Measurements from ENCODE around the gene UBASH3B.

Gene UBASH3B

GRCh38 chr11:122646549-122647340, 8.8 kb upstream of the UBASH3B start:
- DNase-seq (ENCODE audit: low read depth in 2 of 2) = no peak

DNA sequence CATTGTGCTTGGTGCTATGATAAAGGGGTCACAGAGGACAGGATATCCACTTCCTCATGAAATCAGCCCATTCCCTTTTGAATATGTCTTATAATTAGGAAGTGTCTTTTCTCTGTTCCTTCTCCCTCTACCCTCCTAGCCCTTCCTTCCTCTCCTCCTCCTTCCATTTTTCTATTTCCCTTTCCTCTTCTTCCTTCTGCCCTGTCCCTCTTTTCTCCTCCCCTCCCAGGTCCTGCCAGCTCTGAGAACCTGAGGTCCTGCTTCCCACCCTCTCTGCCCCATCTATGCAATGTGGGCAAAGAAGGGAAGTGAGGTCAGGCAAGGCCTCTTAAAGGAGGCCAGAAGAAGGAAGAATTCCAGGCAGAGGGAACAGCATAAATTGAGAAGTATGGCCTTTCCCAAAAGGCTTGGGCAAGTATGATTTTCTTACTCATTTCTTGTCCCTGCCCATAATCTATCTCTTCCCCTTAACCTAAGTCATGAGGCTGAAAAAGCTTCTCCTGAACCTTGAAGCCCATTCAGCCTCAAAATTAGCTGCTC, 7.7 kb upstream of the UBASH3B start:
- no peak for DNase-seq (ENCODE audit: low read depth in 2 of 2)

DNA sequence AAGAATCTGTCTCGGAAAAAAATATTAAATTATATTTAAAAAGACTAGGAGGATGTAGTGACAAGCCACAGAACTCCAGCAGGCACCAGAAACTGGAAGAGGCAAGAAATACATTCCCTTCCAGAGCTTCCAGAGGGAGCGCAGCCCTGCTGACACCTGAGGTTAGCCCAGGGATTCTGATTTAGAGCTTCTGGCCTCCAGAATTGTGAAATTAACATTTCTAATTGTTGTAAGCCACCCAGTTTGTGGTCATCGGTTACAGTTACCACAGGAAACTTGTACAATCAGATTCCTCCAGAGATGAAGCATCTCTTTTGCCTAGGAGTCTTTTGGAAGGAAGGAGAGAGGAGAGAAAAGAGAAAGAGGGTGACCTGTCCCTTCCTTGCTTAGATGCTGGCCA, 6.4 kb upstream of the UBASH3B start:
- DNase-seq (ENCODE audit: low read depth in 2 of 2) = no peak

DNA sequence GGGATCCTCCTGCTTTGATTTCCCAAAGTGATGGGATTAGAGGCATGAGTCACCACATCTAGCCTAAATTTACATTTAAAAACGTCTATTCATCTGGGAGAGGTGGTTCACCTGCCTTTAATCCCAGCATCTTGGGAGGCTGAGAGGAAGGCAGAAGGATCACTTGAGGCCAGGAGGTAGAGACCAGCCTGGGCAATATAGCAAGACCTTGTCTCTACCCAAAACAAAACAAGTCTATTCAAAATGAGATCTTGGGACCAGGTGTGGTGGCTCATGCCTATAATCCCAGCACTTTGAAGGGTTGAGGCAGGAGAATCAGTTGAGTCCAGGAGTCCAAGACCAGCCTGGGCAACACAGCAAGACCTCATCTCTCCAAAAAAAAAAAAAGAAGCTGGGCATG, 4.9 kb upstream of the UBASH3B start:
- DNase-seq (ENCODE audit: low read depth in 2 of 2) = no peak

DNA sequence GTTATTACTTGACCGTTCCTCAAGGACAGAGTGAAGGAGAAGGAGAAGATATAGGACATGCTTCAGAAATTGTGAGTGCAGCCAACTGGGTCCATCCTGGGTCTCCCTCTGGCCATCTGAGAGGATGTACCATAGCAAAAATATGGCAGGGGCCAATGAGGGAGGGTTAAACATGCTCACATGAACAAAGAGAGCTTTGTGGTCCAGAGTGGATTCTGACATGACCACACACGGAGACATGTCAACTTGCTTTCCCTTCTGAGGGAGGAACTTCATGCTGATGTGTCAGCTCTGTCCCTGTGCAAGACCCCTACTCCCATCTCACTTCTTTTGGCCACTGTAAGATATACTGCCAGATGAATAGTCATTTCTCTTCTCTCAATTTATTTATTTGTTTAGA, 3.0 kb upstream of the UBASH3B start:
- DNase-seq (ENCODE audit: low read depth in 2 of 2) = no peak

GRCh38 chr11:122653916-122654585, 1.5 kb upstream of the UBASH3B start:
- no peak for DNase-seq (ENCODE audit: low read depth in 2 of 2)

- peak; percentile 19 to 30 for DNase-seq (ENCODE audit: low read depth in 2 of 2)
Observed at GRCh38 chr11:122656073-122656630, 630 bp downstream of the UBASH3B start.

GRCh38 chr11:122656631-122657101, 1.1 kb downstream of the UBASH3B start:
- DNase-seq (ENCODE audit: low read depth in 2 of 2) = peak; percentile 15 to 17

GRCh38 chr11:122659676-122660554, 4.4 kb downstream of the UBASH3B start:
- no peak for DNase-seq (ENCODE audit: low read depth in 2 of 2)

GRCh38 chr11:122661182-122661945, 5.8 kb downstream of the UBASH3B start:
- DNase-seq (ENCODE audit: low read depth in 2 of 2) = no peak

GRCh38 chr11:122663056-122663740, 7.7 kb downstream of the UBASH3B start:
- DNase-seq (ENCODE audit: low read depth in 2 of 2) = no peak

DNA sequence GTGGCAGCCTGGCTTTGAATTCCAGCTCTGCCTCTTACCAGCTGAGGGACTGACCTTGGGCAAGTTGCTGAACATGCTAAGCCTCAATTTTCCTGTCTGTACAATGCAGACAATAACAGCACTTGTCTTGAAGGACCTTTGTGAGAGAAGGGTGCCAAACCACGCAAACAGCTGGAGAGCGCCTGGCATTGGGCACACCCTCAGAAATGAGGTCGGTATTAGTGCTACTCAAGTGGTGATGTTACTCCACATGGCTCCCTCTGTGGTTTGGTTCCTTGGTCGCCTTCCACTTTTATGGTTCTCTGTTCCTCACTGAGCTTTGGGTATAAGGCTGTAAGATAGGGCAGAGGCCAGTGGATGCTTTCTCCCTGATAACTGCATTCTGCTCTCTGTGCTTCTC, 8.2 kb downstream of the UBASH3B start:
- DNase-seq (ENCODE audit: low read depth in 2 of 2) = no peak

- no peak for DNase-seq (ENCODE audit: low read depth in 2 of 2)
Observed at GRCh38 chr11:122664188-122664587, 8.7 kb downstream of the UBASH3B start.

DNA sequence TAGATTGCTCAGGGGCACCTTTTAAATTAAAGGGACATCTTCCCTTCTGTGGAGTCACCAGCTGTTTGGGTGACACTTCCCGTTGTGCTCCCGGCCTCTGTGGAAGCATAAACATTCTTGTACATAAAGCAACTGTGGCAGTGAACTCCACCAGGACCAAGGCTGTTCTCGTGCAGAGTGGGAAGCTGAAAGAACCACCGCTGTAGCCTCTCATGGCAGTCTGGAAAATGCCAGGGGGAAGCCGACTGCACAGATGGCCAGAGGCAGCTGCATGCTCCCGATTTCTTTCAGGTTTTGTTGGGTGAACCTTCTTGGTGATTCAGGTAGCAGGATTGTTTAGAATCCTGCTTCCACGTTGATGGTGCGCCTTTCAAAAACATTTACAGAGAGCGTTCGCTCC, 10.3 kb downstream of the UBASH3B start:
- DNase-seq (ENCODE audit: low read depth in 2 of 2) = no peak

DNA sequence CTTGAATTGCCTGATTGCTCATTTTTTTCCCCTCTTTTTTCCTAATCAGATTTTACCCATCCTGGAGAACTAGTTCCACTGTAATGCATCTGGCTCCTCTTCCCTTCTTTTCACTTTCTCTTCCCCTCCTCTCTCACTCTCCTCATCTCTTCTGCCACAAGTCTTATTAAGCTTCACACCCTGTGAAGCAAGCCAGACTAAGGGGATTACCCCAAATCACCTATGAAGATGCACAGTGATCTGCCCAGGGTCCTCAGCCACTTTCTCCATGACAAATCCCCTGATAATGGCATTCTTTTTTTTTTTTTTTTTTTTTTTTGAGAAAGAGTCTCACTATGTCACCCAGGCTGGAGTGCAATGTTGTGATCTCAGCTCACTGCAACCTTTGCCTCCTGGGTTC, 11.2 kb downstream of the UBASH3B start:
- no peak for DNase-seq (ENCODE audit: low read depth in 2 of 2)

- no peak for DNase-seq (ENCODE audit: low read depth in 2 of 2)
Observed at GRCh38 chr11:122668562-122669090, 13.1 kb downstream of the UBASH3B start.

DNA sequence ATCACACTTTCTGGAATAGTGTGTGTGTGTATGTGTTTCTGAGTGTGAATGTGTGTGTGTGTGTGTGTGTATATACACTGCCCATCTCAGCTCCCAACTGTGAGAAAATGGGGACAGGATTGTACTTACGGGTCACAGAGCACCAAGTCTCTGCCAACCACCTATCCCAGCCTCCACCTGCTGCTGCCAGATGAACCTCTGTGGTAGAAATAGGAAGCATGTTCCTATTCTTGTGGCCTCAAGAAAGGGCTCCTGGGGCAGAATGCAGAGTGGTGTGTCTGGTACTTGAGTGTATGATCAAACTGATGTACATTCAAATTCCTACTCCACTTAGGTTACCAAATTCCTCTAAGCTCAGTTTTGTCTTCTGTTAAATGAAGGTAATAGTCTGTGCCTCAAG, 14.6 kb downstream of the UBASH3B start:
- no peak for DNase-seq (ENCODE audit: low read depth in 2 of 2)

- no peak for DNase-seq (ENCODE audit: low read depth in 2 of 2)
Observed at GRCh38 chr11:122671400-122671891, 15.9 kb downstream of the UBASH3B start.

GRCh38 chr11:122672892-122673291, 17.4 kb downstream of the UBASH3B start:
- no peak for DNase-seq (ENCODE audit: low read depth in 2 of 2)

- DNase-seq (ENCODE audit: low read depth in 2 of 2) = no peak
Observed at GRCh38 chr11:122673701-122674100, 18.2 kb downstream of the UBASH3B start.

All from stimulated activated CD8-positive, alpha-beta memory T cell treated with anti-CD3 and anti-CD28 coated beads, Interleukin-15, amount 100 ng/mL, for 48 hours (primary cell).